ENCODE measurements around the gene TPCN2. TPM values are rescaled to one million over a fixed set of nuclear protein-coding genes. Genes with fewer than 3 reads are reported as not detected.

TPCN2 gene
- total RNA-seq, 4 donors from 2014 or later = 5.6 to 54.6 (median 17.7) TPM

- intact Hi-C loops (cut with DNase I; ENCODE audit: low total_unique reads) = no loop called here
- Histone ChIP-seq H3K4me3 (no peak overlapping the region), H3K27ac (peak overlapping the region in 1 of 2 donors; percentile 25)
Measured at GRCh38 chr11:69122630-69123431, 74.1 kb downstream of the TPCN2 start.

GRCh38 chr11:69123593-69124545 is 75.1 kb downstream of the TPCN2 start:
- no peak for DNase-seq
- Histone ChIP-seq H3K27ac (peak overlapping the region in 1 of 2 donors; percentile 25), H3K36me3 (no peaks in the 10 kb centered on the region), H3K27me3 (no peaks in the 10 kb centered on the region), H3K4me1 (no peaks in the 10 kb centered on the region), H3K4me3 (no peak overlapping the region), H3K9me3 (no peaks in the 10 kb centered on the region)
- TF ChIP-seq CTCF (IDR thresholded peaks at IDR 0.05) (no peak), POLR2A (IDR thresholded peaks at IDR 0.05) (no peak)
- intact Hi-C loops (cut with DNase I; ENCODE audit: low total_unique reads) = no loop called here

More at GRCh38 chr11:69122630-69123431, 74.1 kb downstream of the TPCN2 start:
- Histone ChIP-seq H3K36me3 (no peaks in the 10 kb centered on the region), H3K4me1 (no peaks in the 10 kb centered on the region), H3K9me3 (no peaks in the 10 kb centered on the region), H3K27me3 (no peaks in the 10 kb centered on the region)
- DNase-seq = peak in 1 of 2 donors; percentile 49
- no peak for TF ChIP-seq POLR2A (IDR thresholded peaks at IDR 0.05)
- TF ChIP-seq CTCF (IDR thresholded peaks at IDR 0.05) = no peak

- H3K9me3 ChIP-seq = no peaks in the 10 kb centered on the region
- H3K27ac ChIP-seq = no peak overlapping the region
- H3K36me3 ChIP-seq = no peaks in the 10 kb centered on the region
- TF ChIP-seq CTCF (IDR thresholded peaks at IDR 0.05) (no peak), POLR2A (IDR thresholded peaks at IDR 0.05) (no peak)
- no peak for DNase-seq
- no peak overlapping the region for H3K4me3 ChIP-seq
- intact Hi-C loops (cut with DNase I; ENCODE audit: low total_unique reads) = no loop called here
- H3K27me3 ChIP-seq = no peaks in the 10 kb centered on the region
- no peaks in the 10 kb centered on the region for H3K4me1 ChIP-seq
Measured at GRCh38 chr11:69125861-69126260, 77.1 kb downstream of the TPCN2 start.

- Histone ChIP-seq H3K4me3 (no peak overlapping the region), H3K27me3 (no peaks in the 10 kb centered on the region), H3K4me1 (no peaks in the 10 kb centered on the region), H3K36me3 (no peaks in the 10 kb centered on the region), H3K27ac (no peak overlapping the region), H3K9me3 (no peaks in the 10 kb centered on the region)
- intact Hi-C loops (cut with DNase I; ENCODE audit: low total_unique reads) = no loop called here
- no peak for DNase-seq
- TF ChIP-seq CTCF (IDR thresholded peaks at IDR 0.05) (no peak), POLR2A (IDR thresholded peaks at IDR 0.05) (no peak)
Measured at GRCh38 chr11:69126286-69126685, 77.6 kb downstream of the TPCN2 start.
